GM10266 (cell line): ENCODE results near the gene FGFR2.

Source experiments
- DNase-seq: peaks from one replicate; pipeline ENCODE4 v3.0.0; 2012; ENCODE audit errors: extremely low spot score
- TF ChIP-seq, protein P1 (sequence below): IDR thresholded peaks from 2 replicates; pipeline ENCODE4 v1.5.1; 2012; ENCODE audit warnings: mild to moderate bottlenecking, low read depth; ENCODE audit not compliant: control insufficient read depth, insufficient read depth; ENCODE audit errors: missing control alignments

The FGFR2 gene

DNA sequence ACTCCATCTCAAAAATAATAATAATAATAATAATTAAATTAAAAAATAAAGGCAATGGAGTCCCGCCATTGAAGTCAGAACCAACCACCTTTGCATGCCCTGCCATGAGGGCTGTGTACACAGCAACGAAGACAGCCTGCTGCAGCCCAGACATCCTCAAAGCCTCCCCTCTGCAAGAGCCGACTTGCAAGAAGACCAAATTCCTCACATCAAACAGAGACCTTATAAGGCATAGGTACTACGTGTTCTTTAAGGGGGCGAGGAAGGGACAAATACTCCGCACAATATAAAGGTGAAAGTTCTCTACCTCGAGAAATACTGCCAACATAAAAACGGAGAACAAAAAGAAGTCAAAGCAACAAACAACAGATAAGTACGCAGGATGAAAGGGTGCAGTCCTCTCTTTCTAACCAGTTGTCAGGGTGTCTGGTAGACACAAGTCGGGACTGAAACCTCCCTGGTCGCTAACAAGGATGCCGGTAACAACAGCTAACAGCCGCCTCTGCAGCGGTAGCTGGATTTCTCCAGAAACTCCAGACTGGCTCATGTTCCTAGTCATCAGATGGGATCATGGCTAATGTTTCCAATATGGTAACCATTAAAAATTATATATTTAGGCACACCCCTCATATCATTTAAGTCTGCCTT is 23.6 kb downstream of the FGFR2 start:
- no peak for DNase-seq
- TF ChIP-seq, protein P1, sequence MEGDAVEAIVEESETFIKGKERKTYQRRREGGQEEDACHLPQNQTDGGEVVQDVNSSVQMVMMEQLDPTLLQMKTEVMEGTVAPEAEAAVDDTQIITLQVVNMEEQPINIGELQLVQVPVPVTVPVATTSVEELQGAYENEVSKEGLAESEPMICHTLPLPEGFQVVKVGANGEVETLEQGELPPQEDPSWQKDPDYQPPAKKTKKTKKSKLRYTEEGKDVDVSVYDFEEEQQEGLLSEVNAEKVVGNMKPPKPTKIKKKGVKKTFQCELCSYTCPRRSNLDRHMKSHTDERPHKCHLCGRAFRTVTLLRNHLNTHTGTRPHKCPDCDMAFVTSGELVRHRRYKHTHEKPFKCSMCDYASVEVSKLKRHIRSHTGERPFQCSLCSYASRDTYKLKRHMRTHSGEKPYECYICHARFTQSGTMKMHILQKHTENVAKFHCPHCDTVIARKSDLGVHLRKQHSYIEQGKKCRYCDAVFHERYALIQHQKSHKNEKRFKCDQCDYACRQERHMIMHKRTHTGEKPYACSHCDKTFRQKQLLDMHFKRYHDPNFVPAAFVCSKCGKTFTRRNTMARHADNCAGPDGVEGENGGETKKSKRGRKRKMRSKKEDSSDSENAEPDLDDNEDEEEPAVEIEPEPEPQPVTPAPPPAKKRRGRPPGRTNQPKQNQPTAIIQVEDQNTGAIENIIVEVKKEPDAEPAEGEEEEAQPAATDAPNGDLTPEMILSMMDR: no peak

DNA sequence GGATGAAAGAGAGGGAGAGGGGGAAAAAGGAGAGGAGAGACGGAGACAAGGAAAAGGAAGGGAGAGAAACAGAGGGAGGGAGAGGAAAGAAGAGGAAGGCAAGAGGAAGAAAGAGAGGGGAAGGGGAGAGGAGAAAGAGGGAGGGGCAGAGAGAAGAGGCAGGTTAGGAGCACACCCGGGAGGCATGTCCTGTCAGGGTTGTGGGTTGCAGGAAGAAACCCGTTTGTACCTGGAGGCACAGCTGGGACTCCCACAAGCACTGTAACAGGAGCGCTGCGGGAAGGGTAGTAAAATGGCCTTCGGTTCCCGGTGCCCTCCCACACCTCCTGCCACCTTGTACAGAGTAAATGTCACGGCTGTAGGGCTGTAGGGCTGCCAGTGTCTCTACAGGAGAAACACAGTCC is 24.7 kb downstream of the FGFR2 start:
- DNase-seq: no peak
- TF ChIP-seq, protein P1: no peak

DNA sequence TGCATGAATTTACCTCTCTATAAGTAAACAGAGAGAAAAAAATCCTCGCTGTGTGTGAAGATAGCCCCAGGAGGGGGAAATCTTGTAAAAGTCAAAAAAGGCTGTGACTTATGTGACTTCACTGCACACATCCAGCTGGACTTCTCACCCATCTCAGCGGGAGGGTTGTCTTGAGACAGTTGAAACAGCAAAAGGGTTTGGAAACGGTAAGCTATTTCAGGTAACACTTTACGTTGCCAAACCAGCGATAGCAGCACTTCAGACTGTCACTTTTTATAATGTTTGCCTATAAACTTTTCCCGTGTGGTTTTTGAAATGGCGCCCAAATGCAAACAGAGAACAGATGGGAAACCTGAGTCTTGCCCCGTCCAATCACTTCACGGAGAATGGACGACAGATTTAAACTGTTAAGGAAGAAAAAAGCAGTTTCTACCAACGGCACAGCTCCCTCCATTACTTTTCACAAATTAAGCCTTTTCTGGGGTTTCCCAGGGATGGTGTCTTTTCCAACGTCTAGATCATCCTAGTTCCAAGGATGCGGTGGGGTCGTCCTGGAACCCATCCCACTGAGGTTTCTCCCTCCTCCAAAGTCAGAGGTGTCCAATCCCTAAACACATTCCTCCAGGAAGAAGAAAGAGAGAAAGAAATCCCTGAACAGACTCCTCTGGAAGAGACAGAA is 25.2 kb downstream of the FGFR2 start:
- TF ChIP-seq, protein P1: no peak
- no peak for DNase-seq

DNA sequence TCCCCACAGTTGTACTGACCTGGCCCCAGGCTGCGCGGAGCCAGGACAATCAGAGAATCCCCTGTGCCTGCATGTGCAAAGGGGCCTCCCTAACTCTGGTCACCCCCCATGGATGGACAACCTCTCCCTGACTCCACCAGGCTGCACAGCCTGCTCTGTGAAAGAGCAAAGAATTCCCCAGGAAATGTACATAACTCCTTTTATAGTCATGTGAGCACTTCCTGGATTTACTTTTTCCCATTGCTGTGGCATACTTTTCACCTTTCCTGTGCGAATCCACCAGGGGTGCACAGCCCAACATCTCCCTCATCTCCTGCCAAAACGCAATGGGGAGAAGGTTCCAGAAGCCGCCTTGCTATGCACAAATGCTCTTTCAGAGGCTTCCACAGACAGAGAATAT is 27.9 kb downstream of the FGFR2 start:
- TF ChIP-seq, protein P1: no peak
- DNase-seq: no peak

DNA sequence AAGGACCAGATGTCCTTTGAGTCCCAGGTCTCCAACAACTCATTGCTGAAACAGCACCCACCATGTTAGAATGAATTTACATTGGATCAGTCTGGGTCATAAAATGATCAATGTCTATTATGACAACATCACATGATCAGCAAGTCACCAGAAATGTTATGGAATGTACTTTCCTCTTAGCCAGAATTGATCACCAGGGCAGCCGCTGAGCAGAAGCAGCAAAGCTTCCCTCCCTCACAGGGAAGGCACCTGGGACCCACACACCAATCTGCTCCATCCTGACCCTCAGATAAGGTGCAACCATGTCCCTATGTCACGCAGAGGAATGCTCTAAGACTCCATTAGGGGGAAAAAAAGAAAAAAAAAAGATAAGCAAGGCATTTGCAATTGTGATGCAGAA is 30.0 kb downstream of the FGFR2 start:
- TF ChIP-seq, protein P1: no peak
- no peak for DNase-seq

DNA sequence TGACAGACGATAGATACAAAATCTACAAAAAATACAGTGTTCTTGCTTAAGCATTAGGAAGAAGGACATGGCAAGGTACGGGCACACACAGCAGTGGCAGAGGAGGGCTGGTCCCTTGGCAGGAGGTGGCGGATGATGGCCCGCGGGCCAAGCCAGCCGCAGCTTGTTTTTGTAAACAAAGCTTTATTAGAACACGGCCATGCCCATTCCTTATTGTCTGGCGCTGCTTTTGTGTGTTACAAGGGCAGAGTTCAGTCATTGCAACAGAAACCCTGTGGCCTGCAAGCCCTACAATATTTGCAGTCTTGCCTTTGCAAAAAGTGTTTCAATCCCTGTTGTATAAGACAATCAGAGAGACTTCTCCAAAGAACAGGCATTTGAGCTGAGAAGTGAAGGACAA is 30.7 kb downstream of the FGFR2 start:
- TF ChIP-seq, protein P1: no peak
- DNase-seq: no peak

DNA sequence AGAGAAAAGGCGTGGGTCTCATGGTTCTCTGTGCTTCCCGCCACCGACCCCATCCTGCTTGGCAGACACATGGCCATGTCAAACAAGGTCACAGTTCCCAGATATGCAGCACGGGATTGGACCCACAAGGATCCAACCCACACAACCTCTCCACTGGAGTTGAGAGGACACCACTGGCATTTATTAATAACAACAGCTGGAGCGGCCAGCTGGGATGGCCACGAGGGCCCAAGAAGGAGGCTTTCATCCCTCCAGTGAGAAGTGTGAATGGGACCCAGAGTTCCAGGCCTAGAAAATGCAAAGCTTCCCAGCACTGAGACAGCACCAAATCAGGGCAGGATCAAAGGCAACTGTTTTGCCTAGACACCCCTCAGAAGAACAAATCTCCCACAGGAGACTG is 31.5 kb downstream of the FGFR2 start:
- DNase-seq: no peak
- TF ChIP-seq, protein P1: no peak
